Measurements from ENCODE around the gene TLL2. TPM values are rescaled to one million over a fixed set of nuclear protein-coding genes. Genes with fewer than 3 reads are reported as not detected.
A peak's percentile ranks its signal among the peaks of the same experiment; 100 is the strongest.

TLL2 gene
- total RNA-seq, 1 experiment from 2014 or later, result 0.18 TPM

GRCh38 chr10:96374639-96374984, 139.1 kb downstream of the TLL2 start:
- POLR2A ChIA-PET (ENCODE audit: unreplicated experiment), result no interaction called here
- H3K4me1 ChIP-seq (ENCODE audit: insufficient read depth, low read length), result peaks cover 10% of the 10 kb centered on the region
- no peak overlapping the region for H3K27ac ChIP-seq (ENCODE audit: low read length)
- BruUV-seq (replicated peaks), result no TSS peak
- CTCF ChIA-PET, result no interaction called here
- H4K20me1 ChIP-seq (ENCODE audit: low read length), result no peaks in the 10 kb centered on the region
- no peaks in the 10 kb centered on the region for H3K9me2 ChIP-seq (replicated peaks; ENCODE audit: low read length)
- intact Hi-C loops (cut with micrococcal nuclease), result no loop called here
- H3K4me2 ChIP-seq (ENCODE audit: low read length), result peak overlapping the region; percentile 87
- TF ChIP-seq, protein P1, sequence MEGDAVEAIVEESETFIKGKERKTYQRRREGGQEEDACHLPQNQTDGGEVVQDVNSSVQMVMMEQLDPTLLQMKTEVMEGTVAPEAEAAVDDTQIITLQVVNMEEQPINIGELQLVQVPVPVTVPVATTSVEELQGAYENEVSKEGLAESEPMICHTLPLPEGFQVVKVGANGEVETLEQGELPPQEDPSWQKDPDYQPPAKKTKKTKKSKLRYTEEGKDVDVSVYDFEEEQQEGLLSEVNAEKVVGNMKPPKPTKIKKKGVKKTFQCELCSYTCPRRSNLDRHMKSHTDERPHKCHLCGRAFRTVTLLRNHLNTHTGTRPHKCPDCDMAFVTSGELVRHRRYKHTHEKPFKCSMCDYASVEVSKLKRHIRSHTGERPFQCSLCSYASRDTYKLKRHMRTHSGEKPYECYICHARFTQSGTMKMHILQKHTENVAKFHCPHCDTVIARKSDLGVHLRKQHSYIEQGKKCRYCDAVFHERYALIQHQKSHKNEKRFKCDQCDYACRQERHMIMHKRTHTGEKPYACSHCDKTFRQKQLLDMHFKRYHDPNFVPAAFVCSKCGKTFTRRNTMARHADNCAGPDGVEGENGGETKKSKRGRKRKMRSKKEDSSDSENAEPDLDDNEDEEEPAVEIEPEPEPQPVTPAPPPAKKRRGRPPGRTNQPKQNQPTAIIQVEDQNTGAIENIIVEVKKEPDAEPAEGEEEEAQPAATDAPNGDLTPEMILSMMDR (conservative IDR thresholded peaks at IDR 0.05; ENCODE audit: low read depth, low read length), result no peak
- no peak for TF ChIP-seq EZH2 (IDR thresholded peaks at IDR 0.05; ENCODE audit: low read length, unreplicated experiment)
- TF ChIP-seq EZH2phosphoT487 (IDR thresholded peaks at IDR 0.05; ENCODE audit: borderline replicate concordance, low read length), result no peak
- no peaks in the 10 kb centered on the region for H3K27me3 ChIP-seq (ENCODE audit: low read length)
- H3K4me3 ChIP-seq (ENCODE audit: low read length), result no peak overlapping the region; the same call in 1 of the 2 replicates
- no peaks in the 10 kb centered on the region for H3F3A ChIP-seq (ENCODE audit: low read length, unreplicated experiment)
- H3K79me2 ChIP-seq (ENCODE audit: low read length), result no peaks in the 10 kb centered on the region
- no peak overlapping the region for H3K9ac ChIP-seq (ENCODE audit: low read length)
- H3K36me3 ChIP-seq (ENCODE audit: low read depth, low read length), result no peaks in the 10 kb centered on the region
- H3K9me3 ChIP-seq (ENCODE audit: low read length), result no peaks in the 10 kb centered on the region
- DNase-seq, result no peak
- no peak for ATAC-seq
- H2AFZ ChIP-seq (ENCODE audit: low read length), result peak overlapping the region; percentile 86; the same call in 1 of the 2 replicates

- BruUV-seq (replicated peaks), result no TSS peak
- Histone ChIP-seq H2AFZ (ENCODE audit: low read length) (no peak overlapping the region), H3K4me1 (ENCODE audit: insufficient read depth, low read length) (peaks cover 10% of the 10 kb centered on the region), H3K4me3 (ENCODE audit: low read length) (no peak overlapping the region), H3K9me2 (replicated peaks; ENCODE audit: low read length) (no peaks in the 10 kb centered on the region), H3K4me2 (ENCODE audit: low read length) (no peak overlapping the region), H3K79me2 (ENCODE audit: low read length) (no peaks in the 10 kb centered on the region), H4K20me1 (ENCODE audit: low read length) (no peaks in the 10 kb centered on the region), H3F3A (ENCODE audit: low read length, unreplicated experiment) (no peaks in the 10 kb centered on the region), H3K27ac (ENCODE audit: low read length) (no peak overlapping the region), H3K27me3 (ENCODE audit: low read length) (no peaks in the 10 kb centered on the region), H3K9me3 (ENCODE audit: low read length) (no peaks in the 10 kb centered on the region), H3K36me3 (ENCODE audit: low read depth, low read length) (no peaks in the 10 kb centered on the region), H3K9ac (ENCODE audit: low read length) (no peak overlapping the region)
- DNase-seq (no peak), ATAC-seq (no peak)
- TF ChIP-seq EZH2 (IDR thresholded peaks at IDR 0.05; ENCODE audit: low read length, unreplicated experiment) (no peak), EZH2phosphoT487 (IDR thresholded peaks at IDR 0.05; ENCODE audit: borderline replicate concordance, low read length) (no peak)
- intact Hi-C loops (cut with micrococcal nuclease), result no loop called here
- CTCF ChIA-PET, result no interaction called here
- POLR2A ChIA-PET (ENCODE audit: unreplicated experiment), result no interaction called here
Observed at GRCh38 chr10:96374004-96374403, 139.7 kb downstream of the TLL2 start.

DNA sequence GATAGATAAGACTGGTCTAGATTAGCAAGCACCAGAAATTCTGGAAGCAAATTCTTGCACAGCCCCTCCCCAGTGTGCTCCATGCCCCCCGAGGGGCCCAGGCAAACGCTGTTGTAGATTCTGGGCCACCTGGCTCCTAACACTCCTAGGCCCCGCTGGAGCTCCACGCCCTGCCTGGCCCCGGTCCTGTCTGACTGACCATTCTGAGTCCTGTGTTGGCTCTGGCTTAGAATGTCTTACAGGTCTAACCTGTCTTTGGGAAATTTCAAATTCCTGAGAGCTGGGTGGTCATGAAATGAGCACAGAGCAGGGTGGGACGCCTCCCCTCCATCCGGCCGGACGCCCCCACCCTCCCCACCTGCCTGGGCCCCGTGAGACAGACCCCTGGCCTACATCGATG, 142.4 kb downstream of the TLL2 start:
- DNase-seq (no peak), ATAC-seq (no peak)
- H3K9me2 ChIP-seq (replicated peaks; ENCODE audit: low read length), result no peaks in the 10 kb centered on the region
- no peak overlapping the region for H3K27ac ChIP-seq (ENCODE audit: low read length)
- intact Hi-C loops (cut with micrococcal nuclease), result no loop called here
- CTCF ChIA-PET, result no interaction called here
- peaks cover 18% of the 10 kb centered on the region for H3K4me1 ChIP-seq (ENCODE audit: insufficient read depth, low read length)
- no peaks in the 10 kb centered on the region for H3K9me3 ChIP-seq (ENCODE audit: low read length)
- no peak overlapping the region for H3K4me3 ChIP-seq (ENCODE audit: low read length)
- no peaks in the 10 kb centered on the region for H3F3A ChIP-seq (ENCODE audit: low read length, unreplicated experiment)
- TF ChIP-seq, protein P1 (conservative IDR thresholded peaks at IDR 0.05; ENCODE audit: low read depth, low read length), result no peak
- TF ChIP-seq EZH2 (IDR thresholded peaks at IDR 0.05; ENCODE audit: low read length, unreplicated experiment) (no peak), EZH2phosphoT487 (IDR thresholded peaks at IDR 0.05; ENCODE audit: borderline replicate concordance, low read length) (no peak)
- no peaks in the 10 kb centered on the region for H3K36me3 ChIP-seq (ENCODE audit: low read depth, low read length)
- no peaks in the 10 kb centered on the region for H4K20me1 ChIP-seq (ENCODE audit: low read length)
- no peaks in the 10 kb centered on the region for H3K79me2 ChIP-seq (ENCODE audit: low read length)
- H2AFZ ChIP-seq (ENCODE audit: low read length), result no peak overlapping the region
- no peak overlapping the region for H3K4me2 ChIP-seq (ENCODE audit: low read length)
- POLR2A ChIA-PET (ENCODE audit: unreplicated experiment), result no interaction called here
- H3K9ac ChIP-seq (ENCODE audit: low read length), result no peak overlapping the region
- no TSS peak for BruUV-seq (replicated peaks)
- H3K27me3 ChIP-seq (ENCODE audit: low read length), result no peaks in the 10 kb centered on the region
